ENCODE results near the gene RPL9. TPM values are rescaled to one million over a fixed set of nuclear protein-coding genes. Genes with fewer than 3 reads are reported as not detected.

The RPL9 gene
- 2,878 TPM for total RNA-seq

DNA sequence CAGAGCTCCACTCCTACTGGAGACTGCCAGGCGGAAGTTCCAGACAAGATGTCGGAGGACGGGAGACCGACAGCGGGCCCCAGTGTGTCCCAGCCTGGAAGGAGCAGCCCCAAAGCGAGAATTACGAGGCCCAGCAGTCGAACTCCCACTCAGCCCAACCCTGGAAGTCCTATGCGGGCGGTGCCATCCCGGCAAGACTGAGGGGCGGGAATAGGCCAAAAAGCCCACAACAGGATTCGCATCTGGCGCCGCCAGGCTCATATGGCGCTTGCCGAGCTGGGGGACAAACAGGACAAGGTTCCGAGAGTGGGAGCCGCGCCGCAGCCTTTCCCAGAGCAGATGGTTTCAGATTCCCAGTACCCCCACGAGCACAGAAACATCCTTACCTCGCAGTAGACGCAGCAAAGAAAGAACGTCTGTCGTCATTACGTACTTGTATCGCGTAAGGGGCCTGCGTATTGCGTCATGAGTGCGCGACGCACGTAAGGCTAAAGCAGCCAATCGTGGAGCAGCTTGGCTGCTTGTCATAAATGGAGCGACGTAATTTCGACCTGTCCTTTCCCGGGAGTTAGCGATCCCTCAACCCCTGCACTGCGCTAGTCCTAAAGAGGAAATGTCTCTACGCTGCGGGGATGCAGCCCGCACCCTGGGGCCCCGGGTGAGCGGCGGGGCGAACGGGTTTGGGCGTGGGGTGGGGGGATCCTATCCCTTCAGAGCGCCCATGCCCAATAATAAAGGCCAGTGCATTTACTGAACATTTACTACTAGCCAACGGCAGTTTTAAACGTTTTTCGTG, at the start of gene RPL9, which contains the start of gene LIAS:
TSS of gene RPL9 (minus strand) at position 418 of the 796 bp plus-strand sequence. CDS start 483 bp downstream, outside the sequence.
TSS of gene LIAS (plus strand) at position 552 of the 796 bp plus-strand sequence. CDS start at position 614, 62 bp downstream.

DNA sequence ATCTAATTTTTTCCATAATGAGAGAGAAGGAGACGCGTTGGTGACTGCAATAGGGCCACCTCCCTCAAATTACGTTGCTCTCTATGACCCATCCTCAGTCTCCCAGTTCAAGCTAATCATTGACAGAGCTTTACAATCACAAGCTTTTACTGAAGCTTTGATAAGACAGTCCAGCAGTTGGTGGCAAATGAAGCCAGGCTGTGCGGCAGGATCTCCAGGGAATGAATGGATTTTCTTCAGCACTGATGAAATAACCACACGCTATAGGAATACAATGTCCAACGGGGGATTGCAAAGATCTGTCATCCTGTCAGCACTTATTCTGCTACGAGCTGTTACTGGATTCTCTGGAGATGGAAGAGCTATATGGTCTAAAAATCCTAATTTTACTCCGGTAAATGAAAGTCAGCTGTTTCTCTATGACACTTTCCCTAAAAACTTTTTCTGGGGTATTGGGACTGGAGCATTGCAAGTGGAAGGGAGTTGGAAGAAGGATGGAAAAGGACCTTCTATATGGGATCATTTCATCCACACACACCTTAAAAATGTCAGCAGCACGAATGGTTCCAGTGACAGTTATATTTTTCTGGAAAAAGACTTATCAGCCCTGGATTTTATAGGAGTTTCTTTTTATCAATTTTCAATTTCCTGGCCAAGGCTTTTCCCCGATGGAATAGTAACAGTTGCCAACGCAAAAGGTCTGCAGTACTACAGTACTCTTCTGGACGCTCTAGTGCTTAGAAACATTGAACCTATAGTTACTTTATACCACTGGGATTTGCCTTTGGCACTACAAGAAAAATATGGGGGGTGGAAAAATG, 51.7 kb downstream of the RPL9 start, which contains the start of gene KLB:
TSS of gene KLB (plus strand) at position 168 of the 821 bp plus-strand sequence. CDS start at position 188, 20 bp downstream.

Small RNA genes within 50 kb of the gene (small RNA-seq; reads per million reads assigned to genes)
- gene MIR5591 (not detected), gene RF00019 (not detected)

Other genes starting within 250 kb of the RPL9 start
- 47.5 TPM for gene RFC1, start 92.6 kb downstream of the RPL9 start, total RNA-seq
- 0.46 TPM for gene KLB, start 52.0 kb downstream of the RPL9 start, total RNA-seq
- 14.1 TPM for gene LIAS, start 134 bp upstream of the RPL9 start, total RNA-seq
- gene UGDH, start 68.5 kb upstream of the RPL9 start, total RNA-seq, result 33.4 TPM
- 49.4 TPM for gene SMIM14, start 179.9 kb upstream of the RPL9 start, total RNA-seq
- gene UBE2K, start 239.2 kb upstream of the RPL9 start, total RNA-seq, result 94.1 TPM